Measurements from ENCODE around the gene B3GLCT. TPM values are rescaled to one million over a fixed set of nuclear protein-coding genes. Genes with fewer than 3 reads are reported as not detected.

Gene B3GLCT
- total RNA-seq, 1 experiment from 2014 or later, result 1.7 TPM

GRCh38 chr13:31264151-31264550 is 64.4 kb downstream of the B3GLCT start:
- ChIA-PET CTCF (interaction anchor here (0.7 to 1.1 kb wide), 2 partner anchors 27 to 29 kb away, joined by 3 read pairs; no protein-coding TSS in a partner anchor), POLR2A (no interaction called here)
- Mint-ChIP-seq H3K9me3 (ENCODE audit: unreplicated experiment) (no peaks in the 10 kb centered on the region), H3K27me3 (ENCODE audit: insufficient read depth, unreplicated experiment) (no peaks in the 10 kb centered on the region), H3K4me3 (ENCODE audit: unreplicated experiment) (no peak overlapping the region), H3K4me1 (ENCODE audit: insufficient read depth, unreplicated experiment) (no peaks in the 10 kb centered on the region), H3K36me3 (ENCODE audit: insufficient read depth, unreplicated experiment) (peaks cover 9% of the 10 kb centered on the region), H3K27ac (ENCODE audit: low read depth, unreplicated experiment) (no peak overlapping the region)
- intact Hi-C loops (cut with micrococcal nuclease), result no loop called here
- no peak for TF ChIP-seq CTCF (IDR thresholded peaks at IDR 0.05; ENCODE audit: unreplicated experiment)
- BruUV-seq (replicated peaks), result no TSS peak
- no peak for DNase-seq (ENCODE audit: unreplicated experiment)

GRCh38 chr13:31267126-31267784 is 67.5 kb downstream of the B3GLCT start:
- no TSS peak for BruUV-seq (replicated peaks)
- peak overlapping the region; percentile 16 for H3K27ac Mint-ChIP-seq (ENCODE audit: low read depth, unreplicated experiment)
- no peak overlapping the region for H3K4me3 Mint-ChIP-seq (ENCODE audit: unreplicated experiment)
- ChIA-PET POLR2A (no interaction called here), CTCF (interaction anchor here (0.7 to 1.3 kb wide), 2 partner anchors 31 to 279 kb away, joined by 4 to 8 read pairs; no protein-coding TSS in a partner anchor)
- H3K36me3 Mint-ChIP-seq (ENCODE audit: insufficient read depth, unreplicated experiment), result peaks cover 9% of the 10 kb centered on the region
- no peaks in the 10 kb centered on the region for H3K27me3 Mint-ChIP-seq (ENCODE audit: insufficient read depth, unreplicated experiment)
- peaks cover 8% of the 10 kb centered on the region for H3K9me3 Mint-ChIP-seq (ENCODE audit: unreplicated experiment)
- intact Hi-C loops (cut with micrococcal nuclease), result no loop called here
- no peaks in the 10 kb centered on the region for H3K4me1 Mint-ChIP-seq (ENCODE audit: insufficient read depth, unreplicated experiment)
- no peak for TF ChIP-seq CTCF (IDR thresholded peaks at IDR 0.05; ENCODE audit: unreplicated experiment)
- peak; percentile 3 for DNase-seq (ENCODE audit: unreplicated experiment)

- Mint-ChIP-seq H3K9me3 (ENCODE audit: unreplicated experiment) (peaks cover 13% of the 10 kb centered on the region), H3K36me3 (ENCODE audit: insufficient read depth, unreplicated experiment) (peaks cover 5% of the 10 kb centered on the region), H3K27ac (ENCODE audit: low read depth, unreplicated experiment) (no peak overlapping the region), H3K4me1 (ENCODE audit: insufficient read depth, unreplicated experiment) (no peaks in the 10 kb centered on the region), H3K27me3 (ENCODE audit: insufficient read depth, unreplicated experiment) (no peaks in the 10 kb centered on the region), H3K4me3 (ENCODE audit: unreplicated experiment) (no peak overlapping the region)
- CTCF ChIA-PET, result interaction anchor here (0.7 kb wide), 1 partner anchor 35 kb away, joined by 3 read pairs; no protein-coding TSS in a partner anchor
- no peak for TF ChIP-seq CTCF (IDR thresholded peaks at IDR 0.05; ENCODE audit: unreplicated experiment)
- intact Hi-C loops (cut with micrococcal nuclease), result no loop called here
- no TSS peak for BruUV-seq (replicated peaks)
- no peak for DNase-seq (ENCODE audit: unreplicated experiment)
- POLR2A ChIA-PET, result no interaction called here
Observed at GRCh38 chr13:31274390-31274789, 74.6 kb downstream of the B3GLCT start.

GRCh38 chr13:31276421-31276820 is 76.6 kb downstream of the B3GLCT start:
- no peaks in the 10 kb centered on the region for H3K4me1 Mint-ChIP-seq (ENCODE audit: insufficient read depth, unreplicated experiment)
- POLR2A ChIA-PET, result no interaction called here

More at GRCh38 chr13:31276421-31276820, 76.6 kb downstream of the B3GLCT start:
- Mint-ChIP-seq H3K9me3 (ENCODE audit: unreplicated experiment) (peaks cover 8% of the 10 kb centered on the region), H3K4me3 (ENCODE audit: unreplicated experiment) (no peak overlapping the region), H3K27ac (ENCODE audit: low read depth, unreplicated experiment) (no peak overlapping the region), H3K36me3 (ENCODE audit: insufficient read depth, unreplicated experiment) (peaks cover 5% of the 10 kb centered on the region), H3K27me3 (ENCODE audit: insufficient read depth, unreplicated experiment) (no peaks in the 10 kb centered on the region)
- DNase-seq (ENCODE audit: unreplicated experiment), result no peak
- intact Hi-C loops (cut with micrococcal nuclease), result no loop called here
- TF ChIP-seq CTCF (IDR thresholded peaks at IDR 0.05; ENCODE audit: unreplicated experiment), result no peak
- CTCF ChIA-PET, result interaction anchor here (1.0 kb wide), 1 partner anchor 13 kb away, joined by 3 read pairs; no protein-coding TSS in a partner anchor
- no TSS peak for BruUV-seq (replicated peaks)

Data from MCF 10A (cell line).